Lower lobe of right lung (tissue), 2 donors: ENCODE data around the gene DCUN1D3. TPM values are rescaled to one million over a fixed set of nuclear protein-coding genes. Genes with fewer than 3 reads are reported as not detected.

ENCODE experiments used
- ATAC-seq, 2 donors: fragments of 200-7000 bp; cut with Tn5 transposase; one replicate each; pipeline ENCODE4 v1.9.1; 2020 to 2022; ENCODE audit warnings: mild to moderate bottlenecking in 2 of 2, moderate library complexity in 2 of 2
- DNase-seq: peaks from one replicate; pipeline ENCODE4 v3.0.0-alpha.2; 2020
- H3K27ac ChIP-seq: fragments of 200-600 bp; one replicate; pipeline ENCODE4 v1.8.0; 2022
- H3K27me3 ChIP-seq: fragments of 200-600 bp; one replicate; pipeline ENCODE4 v1.8.0; 2022; ENCODE audit warnings: low read depth
- H3K36me3 ChIP-seq: fragments of 200-600 bp; one replicate; pipeline ENCODE4 v1.8.0; 2022; ENCODE audit warnings: mild to moderate bottlenecking
- H3K4me1 ChIP-seq: fragments of 200-600 bp; one replicate; pipeline ENCODE4 v1.8.0; 2022
- H3K4me3 ChIP-seq: fragments of 200-600 bp; one replicate; pipeline ENCODE4 v1.8.0; 2022; ENCODE audit warnings: mild to moderate bottlenecking
- H3K9me3 ChIP-seq: fragments of 200-600 bp; one replicate; pipeline ENCODE4 v1.8.0; 2022
- CTCF ChIP-seq: fragments of 200-600 bp; IDR thresholded peaks from one replicate; pipeline ENCODE4 v1.8.0; 2022; ENCODE audit warnings: antibody characterized with exemption, mild to moderate bottlenecking
- intact Hi-C: fragments of 100-400 bp; cut with DNase I; formaldehyde crosslinking; loops from one replicate; pipeline ENCODE4 v1.11.0; 2022
- total RNA-seq: library from RNA; stranded (reverse); fragmentation: NEBNext Ultra II Directional; extraction: Animal tissue kit (Norgen Biotek cat#: 25700); gene quantifications from one replicate; pipeline ENCODE4 v1.2.1, GENCODE V29; 2021
- donor health status: DM: no; HTN: yes; CAD: no; lungs with severe emphysema.

The DCUN1D3 gene
- total RNA-seq, 1 donor from 2014 or later = 20.7 TPM

GRCh38 chr16:20928774-20929411 lies 28.7 kb upstream of the DCUN1D3 start:
- intact Hi-C loops = no loop called here
- no peak overlapping the region for H3K4me3 ChIP-seq
- no peaks in the 10 kb centered on the region for H3K9me3 ChIP-seq
- DNase-seq = no peak
- no peaks in the 10 kb centered on the region for H3K27me3 ChIP-seq
- ATAC-seq = peak in 1 of 2 donors; percentile 29
- no peak overlapping the region for H3K27ac ChIP-seq
- no peak for TF ChIP-seq CTCF
- H3K4me1 ChIP-seq = no peaks in the 10 kb centered on the region
- H3K36me3 ChIP-seq = peaks cover 19% of the 10 kb centered on the region

GRCh38 chr16:20925751-20926150 lies 25.6 kb upstream of the DCUN1D3 start:
- DNase-seq = no peak
- no peaks in the 10 kb centered on the region for H3K4me1 ChIP-seq
- no peak for ATAC-seq

GRCh38 chr16:20923876-20924275 lies 23.7 kb upstream of the DCUN1D3 start:
- DNase-seq = no peak
- H3K27me3 ChIP-seq = no peaks in the 10 kb centered on the region
- peaks cover 2% of the 10 kb centered on the region for H3K4me1 ChIP-seq
- intact Hi-C loops = no loop called here
- H3K9me3 ChIP-seq = no peaks in the 10 kb centered on the region
- no peak overlapping the region for H3K4me3 ChIP-seq
- peaks cover 30% of the 10 kb centered on the region for H3K36me3 ChIP-seq
- no peak for TF ChIP-seq CTCF
- H3K27ac ChIP-seq = no peak overlapping the region
- no peak for ATAC-seq

More at GRCh38 chr16:20925751-20926150, 25.6 kb upstream of the DCUN1D3 start:
- intact Hi-C loops = no loop called here
- H3K9me3 ChIP-seq = no peaks in the 10 kb centered on the region
- no peak overlapping the region for H3K4me3 ChIP-seq
- no peak overlapping the region for H3K27ac ChIP-seq
- TF ChIP-seq CTCF = no peak
- peaks cover 24% of the 10 kb centered on the region for H3K36me3 ChIP-seq
- H3K27me3 ChIP-seq = no peaks in the 10 kb centered on the region

GRCh38 chr16:20920799-20921198 lies 20.6 kb upstream of the DCUN1D3 start:
- H3K9me3 ChIP-seq = no peaks in the 10 kb centered on the region
- no peaks in the 10 kb centered on the region for H3K27me3 ChIP-seq
- peaks cover 12% of the 10 kb centered on the region for H3K4me1 ChIP-seq
- no peak overlapping the region for H3K27ac ChIP-seq
- no peak overlapping the region for H3K4me3 ChIP-seq
- peaks cover 35% of the 10 kb centered on the region for H3K36me3 ChIP-seq
- DNase-seq = no peak
- no peak for TF ChIP-seq CTCF
- no peak for ATAC-seq
- intact Hi-C loops = no loop called here

- Histone ChIP-seq H3K36me3 (peaks cover 28% of the 10 kb centered on the region), H3K4me1 (peaks cover 12% of the 10 kb centered on the region), H3K9me3 (no peaks in the 10 kb centered on the region), H3K27me3 (no peaks in the 10 kb centered on the region), H3K4me3 (no peak overlapping the region), H3K27ac (no peak overlapping the region)
- DNase-seq = no peak
- peak; percentile 13 to 35 for ATAC-seq
- intact Hi-C loops = no loop called here
- TF ChIP-seq CTCF = no peak
Measured at GRCh38 chr16:20920091-20920490, 19.9 kb upstream of the DCUN1D3 start.
